GM18499 (cell line): ENCODE data around the gene BMERB1.
"Not testable (repeated sequence)": the region's sequence is repeated elsewhere in the genome, so short reads cannot be mapped to it uniquely, and the experiment has no call there.

Experiments used
- ATAC-seq: cut with Tn5 transposase; IDR thresholded peaks from one replicate; pipeline ENCODE4 v1.9.1; 2021; ENCODE audit warnings: moderate number of reproducible peaks; ENCODE audit not compliant: insufficient read depth, unreplicated experiment

BMERB1 gene

GRCh38 chr16:15421696-15422095 is 12.7 kb upstream of the BMERB1 start:
- not testable (repeated sequence) for ATAC-seq

DNA sequence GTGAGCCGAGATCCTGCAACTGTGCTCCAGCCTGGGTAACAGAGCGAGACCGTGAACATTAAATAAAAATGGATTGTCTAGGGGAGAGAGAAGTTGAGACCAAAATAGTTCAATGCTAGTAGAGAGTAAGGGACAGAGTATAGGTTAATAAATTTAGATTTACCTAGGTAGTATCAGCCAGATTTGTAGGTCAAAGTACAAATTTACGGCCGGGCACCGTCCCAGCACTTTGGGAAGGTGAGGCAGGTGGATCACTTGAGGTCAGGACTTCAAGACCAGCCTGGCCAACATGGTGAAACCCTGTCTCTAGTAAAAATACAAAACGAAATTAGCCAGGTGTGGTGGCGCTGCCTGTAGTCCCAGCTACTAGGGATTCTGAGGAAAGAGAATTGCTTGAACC is 12.2 kb upstream of the BMERB1 start:
- ATAC-seq: no peak

DNA sequence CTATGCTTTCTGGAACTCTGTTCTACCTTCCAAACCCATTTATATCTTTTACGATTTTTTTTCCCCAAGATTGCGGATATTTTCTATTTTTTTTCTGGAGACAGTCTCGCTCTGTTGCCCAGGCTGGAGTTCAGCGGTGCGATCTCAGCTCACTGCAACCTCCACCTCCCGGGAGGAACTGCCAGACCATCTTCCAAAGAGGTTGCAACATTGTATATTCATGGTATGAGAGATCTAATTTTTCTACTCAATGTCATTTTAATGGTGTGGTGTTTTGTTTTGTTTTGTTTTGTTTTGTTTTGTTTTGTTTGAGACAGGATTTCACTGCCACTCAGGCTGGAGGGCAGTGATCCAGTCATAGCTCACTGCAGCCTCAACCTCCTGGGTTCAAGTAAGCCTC is 8.5 kb upstream of the BMERB1 start:
- no peak for ATAC-seq

DNA sequence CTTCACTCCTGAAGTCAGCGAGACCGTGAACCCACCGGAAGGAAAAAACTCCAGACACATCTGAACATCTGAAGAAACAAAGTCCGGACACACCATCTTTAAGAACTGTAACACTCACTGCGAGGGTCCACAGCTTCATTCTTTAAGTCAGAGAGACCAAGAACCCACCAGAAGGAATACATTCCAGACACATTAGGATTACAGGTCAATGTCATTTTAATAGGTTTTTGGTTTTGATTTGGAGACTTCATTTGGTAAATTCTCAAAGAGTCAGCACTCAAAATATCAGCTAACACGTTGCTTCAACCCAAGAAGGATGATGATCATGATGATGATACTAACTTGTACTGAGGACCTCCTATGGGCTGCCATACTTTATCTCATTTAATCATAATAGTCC is 7.6 kb upstream of the BMERB1 start:
- no peak for ATAC-seq

DNA sequence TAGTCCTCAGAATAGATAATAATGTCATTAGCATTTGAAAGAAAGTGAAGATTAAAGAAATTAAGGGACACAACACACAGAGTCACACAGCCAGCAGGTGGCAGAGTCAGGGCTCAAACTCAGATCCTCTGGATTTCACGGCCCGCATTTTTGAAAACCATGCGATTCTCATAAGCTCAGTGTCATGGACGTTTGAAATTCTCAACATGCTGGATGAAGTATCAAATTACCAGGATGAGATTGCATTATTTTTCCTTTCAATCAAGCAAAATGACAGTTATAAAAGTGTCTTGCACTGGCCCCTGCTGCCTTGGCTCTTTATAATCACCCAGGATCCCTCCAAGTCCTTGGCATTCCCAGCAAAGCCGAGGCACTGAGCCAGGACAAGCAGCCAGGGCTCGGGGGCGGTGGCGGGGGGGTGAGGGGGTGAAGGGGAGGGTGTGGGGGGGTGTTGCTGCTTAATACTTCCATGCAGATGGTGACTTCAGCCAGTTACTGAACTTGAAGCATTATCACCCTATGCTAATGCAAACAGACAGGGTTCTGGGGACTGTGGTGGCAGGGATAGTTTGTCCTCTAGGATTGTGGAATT is 6.6 kb upstream of the BMERB1 start:
- no peak for ATAC-seq

GRCh38 chr16:15430884-15431283 is 3.5 kb upstream of the BMERB1 start:
- ATAC-seq: not testable (repeated sequence)

DNA sequence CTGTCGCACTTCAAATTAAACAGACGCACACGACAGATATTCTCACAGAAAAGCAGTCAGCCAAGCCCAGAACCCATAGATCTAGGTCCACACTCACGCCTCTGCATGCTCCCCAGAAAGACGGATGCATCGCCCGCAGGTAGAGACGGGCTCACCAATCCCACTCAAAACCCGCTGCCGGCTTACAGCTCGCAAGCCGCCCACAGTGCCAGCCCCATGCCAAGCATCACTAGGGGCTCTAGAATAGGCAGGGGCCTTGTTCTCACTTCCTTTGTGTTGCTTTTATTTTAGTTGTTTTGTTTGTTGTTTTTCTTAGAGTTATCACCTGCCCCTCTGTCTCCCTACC is 336 bp upstream of the BMERB1 start:
- no peak for ATAC-seq

DNA sequence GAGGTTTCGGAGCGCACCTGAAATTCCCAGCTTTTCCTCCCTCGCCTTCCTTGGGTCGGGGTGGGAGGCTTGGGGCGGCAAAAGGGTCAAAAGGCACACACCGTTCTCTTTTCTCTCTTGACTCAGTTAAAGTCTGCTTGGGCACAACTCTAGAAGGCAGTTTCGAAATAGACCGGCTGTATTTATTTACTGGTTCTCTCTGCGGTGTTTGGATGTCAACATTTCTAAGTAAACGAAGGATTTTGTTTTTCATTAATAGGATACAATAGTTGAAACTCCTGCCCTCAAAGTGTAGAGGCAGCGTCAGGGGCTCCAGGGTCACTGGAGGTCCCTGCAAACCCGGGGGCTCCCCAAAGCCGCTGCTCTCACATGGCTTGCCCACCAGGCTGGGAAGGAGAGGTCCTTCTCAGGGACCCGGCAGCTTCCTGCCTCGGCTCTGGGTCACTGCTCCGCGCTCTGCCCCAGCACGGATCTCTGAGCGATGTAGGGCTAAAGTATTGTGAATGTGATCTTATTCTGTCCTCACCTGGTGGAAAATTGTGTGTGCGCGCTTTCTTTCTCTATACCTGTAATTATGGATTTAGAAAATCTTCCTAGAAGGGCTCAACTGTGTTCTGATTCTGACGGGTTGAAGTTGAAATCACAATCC is 952 bp downstream of the BMERB1 start:
- no peak for ATAC-seq

- ATAC-seq: no peak
These were observed 4.7 kb downstream of the BMERB1 start for GRCh38 chr16:15439102-15439501.

GRCh38 chr16:15439521-15439920 is 5.1 kb downstream of the BMERB1 start:
- ATAC-seq: no peak

- ATAC-seq: no peak
These were observed 6.5 kb downstream of the BMERB1 start for GRCh38 chr16:15440852-15441251.

- not testable (repeated sequence) for ATAC-seq
These were observed 7.8 kb downstream of the BMERB1 start for GRCh38 chr16:15442140-15442539.

- no peak for ATAC-seq
These were observed 9.4 kb downstream of the BMERB1 start for GRCh38 chr16:15443753-15444152.

GRCh38 chr16:15444264-15444663 is 9.9 kb downstream of the BMERB1 start:
- ATAC-seq: no peak

- ATAC-seq: no peak
These were observed 11.1 kb downstream of the BMERB1 start for GRCh38 chr16:15445450-15445849.

GRCh38 chr16:15446901-15447300 is 12.5 kb downstream of the BMERB1 start:
- no peak for ATAC-seq

DNA sequence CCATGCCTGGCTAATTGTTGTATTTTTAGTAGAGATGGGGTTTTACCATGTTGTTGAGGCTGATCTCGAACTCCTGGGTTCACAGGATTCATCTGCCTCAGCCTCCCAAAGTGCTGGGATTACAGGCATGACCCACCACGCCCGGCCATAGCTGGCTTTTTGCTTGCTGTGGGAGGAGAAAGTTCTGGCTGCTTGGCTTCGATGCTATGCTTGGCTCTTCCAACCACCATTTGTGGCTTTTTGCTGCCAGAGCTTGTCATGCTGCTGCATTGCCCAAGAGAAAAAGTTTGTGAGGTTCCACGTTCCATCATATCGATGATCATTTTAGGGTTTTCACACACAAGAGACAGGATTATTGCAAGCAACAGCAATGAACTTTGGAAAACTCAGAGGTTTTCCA is 16.2 kb downstream of the BMERB1 start:
- ATAC-seq: no peak

DNA sequence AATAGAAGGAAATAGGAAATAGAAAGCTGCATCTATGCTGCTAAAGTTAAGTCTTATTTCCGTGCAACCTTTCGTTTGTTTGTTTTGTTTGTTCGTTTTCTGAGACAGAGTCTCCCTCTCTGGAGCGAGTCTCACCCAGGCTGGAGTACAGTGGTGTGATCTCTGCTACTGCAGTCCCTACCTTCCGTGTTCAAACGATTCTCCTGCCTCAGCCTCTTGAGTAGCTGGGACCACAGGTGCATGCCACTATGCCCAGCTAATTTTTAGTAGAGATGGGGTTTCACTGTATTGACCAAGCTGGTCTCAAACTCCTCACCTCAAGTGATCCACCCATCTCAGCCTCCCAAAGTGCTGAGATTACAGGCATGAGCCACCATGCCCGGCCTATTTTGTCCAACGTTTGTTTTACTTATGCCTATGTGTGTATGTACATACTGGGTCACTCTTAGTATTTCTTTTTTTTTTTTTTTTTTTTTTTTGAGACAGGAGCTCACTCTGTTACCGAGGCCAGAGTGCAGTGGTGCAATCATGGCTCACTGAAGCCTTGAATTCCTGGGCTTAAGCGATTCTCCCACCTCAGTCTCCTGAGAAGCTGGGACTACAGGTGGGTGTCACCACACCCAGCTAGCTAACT is 16.8 kb downstream of the BMERB1 start:
- ATAC-seq: no peak

- ATAC-seq: no peak
These were observed 18.0 kb downstream of the BMERB1 start for GRCh38 chr16:15452246-15452855.

DNA sequence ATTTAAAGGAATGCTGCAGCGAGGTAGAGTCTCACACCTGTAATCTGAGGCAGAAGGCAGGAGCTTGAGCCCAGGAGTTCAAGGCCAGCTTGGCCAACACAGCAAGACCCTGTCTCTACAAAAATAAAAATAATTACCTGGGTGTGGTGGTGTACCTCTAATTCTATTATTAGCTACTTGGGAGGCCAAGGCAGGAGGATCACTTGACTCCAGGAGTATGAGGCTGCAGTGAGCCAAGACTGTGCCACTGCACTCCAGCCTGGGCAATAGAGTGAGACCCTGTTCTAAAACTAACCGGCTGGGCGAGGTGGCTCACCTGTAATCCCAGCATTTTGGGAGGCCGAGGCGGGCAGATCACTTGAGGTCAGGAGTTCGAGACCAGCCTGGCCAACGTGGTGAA is 18.9 kb downstream of the BMERB1 start:
- ATAC-seq: not testable (repeated sequence)

GRCh38 chr16:15454933-15455332 is 20.5 kb downstream of the BMERB1 start:
- ATAC-seq: not testable (repeated sequence)

DNA sequence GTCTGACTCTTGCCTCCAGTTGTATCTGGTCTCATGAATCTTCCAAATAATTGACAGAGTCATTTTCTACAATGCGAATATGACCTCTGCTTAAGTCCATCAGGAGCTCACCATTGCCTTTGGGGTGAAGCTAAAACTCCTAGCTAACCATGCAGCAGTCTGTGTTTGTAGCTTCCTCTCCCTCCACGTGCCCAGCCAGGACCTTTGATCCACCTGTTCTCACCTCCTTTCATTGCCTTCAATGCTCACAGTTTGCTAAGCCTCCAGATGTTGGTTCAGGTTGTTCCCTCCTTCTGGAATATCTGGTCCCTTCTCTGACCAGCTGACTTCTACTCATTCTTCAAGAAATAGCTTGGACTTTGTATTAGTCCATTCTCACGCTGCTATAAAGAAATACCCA is 23.0 kb downstream of the BMERB1 start:
- no peak for ATAC-seq
